Mesenchymal stem cell (in vitro differentiated cells and primary cell): Measurements from ENCODE around the gene ULBP1.
"Not testable (repeated sequence)": the region's sequence is repeated elsewhere in the genome, so short reads cannot be mapped to it uniquely, and the experiment has no call there.

Source experiments
- DNase-seq: peaks from one replicate; pipeline ENCODE4 v3.0.0-alpha.2; 2013
- H2AFZ ChIP-seq: one replicate; pipeline ENCODE4 v1.6.1; 2013; ENCODE audit warnings: low read depth, mild to moderate bottlenecking, control low read depth, inconsistent platforms, low read length, moderate library complexity
- H2AK5ac ChIP-seq: 2 replicates; pipeline ENCODE4 v1.6.1; 2013; ENCODE audit warnings: low read length, moderate library complexity, mild to moderate bottlenecking, inconsistent platforms; ENCODE audit not compliant: severe bottlenecking
- H2BK120ac ChIP-seq: one replicate; pipeline ENCODE4 v1.6.1; 2013; ENCODE audit warnings: low read depth, mild to moderate bottlenecking, inconsistent platforms, low read length, moderate library complexity
- H2BK12ac ChIP-seq, 2 experiments: one replicate each; pipeline ENCODE4 v1.6.1; 2013; ENCODE audit warnings: inconsistent platforms in 2 of 2, low read length in 2 of 2, mild to moderate bottlenecking in 2 of 2, moderate library complexity in 2 of 2, control low read depth in 1 of 2
- H2BK15ac ChIP-seq: one replicate; pipeline ENCODE4 v1.6.1; 2013; ENCODE audit warnings: mild to moderate bottlenecking, low read depth, inconsistent platforms; ENCODE audit not compliant: poor library complexity, severe bottlenecking
- H2BK5ac ChIP-seq: 2 replicates; pipeline ENCODE4 v1.6.1; 2013; ENCODE audit warnings: low read depth, mild to moderate bottlenecking, low read length, control low read depth, inconsistent platforms; ENCODE audit not compliant: poor library complexity, severe bottlenecking
- H3K14ac ChIP-seq, 2 experiments: one replicate each; pipeline ENCODE4 v1.6.1; 2013; ENCODE audit warnings: inconsistent platforms in 2 of 2, low read length in 2 of 2, control low read depth in 1 of 2, mild to moderate bottlenecking in 1 of 2, moderate library complexity in 1 of 2
- H3K18ac ChIP-seq, 2 experiments: one replicate each; pipeline ENCODE4 v1.6.1; 2013; ENCODE audit warnings: inconsistent platforms in 2 of 2, low read length in 2 of 2, control low read depth in 1 of 2, low read depth in 1 of 2, mild to moderate bottlenecking in 1 of 2
- H3K23ac ChIP-seq, 2 experiments: one replicate each; pipeline ENCODE4 v1.6.1; 2013; ENCODE audit warnings: inconsistent platforms in 2 of 2, low read length in 2 of 2, mild to moderate bottlenecking in 2 of 2, moderate library complexity in 2 of 2, control low read depth in 1 of 2
- H3K27ac ChIP-seq: 2 replicates; pipeline ENCODE4 v1.5.1; 2013; ENCODE audit warnings: mild to moderate bottlenecking, moderate library complexity, low read length, control low read depth, inconsistent platforms; ENCODE audit not compliant: poor library complexity, severe bottlenecking
- H3K27me3 ChIP-seq, 2 experiments: 2 replicates each; pipeline versions ENCODE4 v1.6.1 to v1.7.0; 2013; ENCODE audit warnings: low read length in 2 of 2, mild to moderate bottlenecking in 2 of 2, moderate library complexity in 2 of 2, control low read depth in 1 of 2, inconsistent platforms in 1 of 2; ENCODE audit not compliant: control insufficient read depth in 1 of 2, insufficient read depth in 1 of 2
- H3K36me3 ChIP-seq, 2 experiments: 2 replicates each; pipeline versions ENCODE4 v1.6.1 to v1.7.0; 2013; ENCODE audit warnings: low read length in 2 of 2, control low read depth in 1 of 2, inconsistent platforms in 1 of 2, low read depth in 1 of 2, mild to moderate bottlenecking in 1 of 2; ENCODE audit not compliant: insufficient read depth in 2 of 2, control insufficient read depth in 1 of 2
- H3K4ac ChIP-seq, 2 experiments: one replicate each; pipeline ENCODE4 v1.6.1; 2013; ENCODE audit warnings: inconsistent platforms in 2 of 2, low read length in 2 of 2, mild to moderate bottlenecking in 2 of 2, moderate library complexity in 2 of 2, control low read depth in 1 of 2, low read depth in 1 of 2
- H3K4me1 ChIP-seq: 2 replicates; pipeline ENCODE4 v1.6.1; 2013; ENCODE audit warnings: low read depth, low read length, control low read depth; ENCODE audit not compliant: control insufficient read depth, insufficient read depth
- H3K4me2 ChIP-seq: 2 replicates; pipeline ENCODE4 v1.6.1; 2013; ENCODE audit warnings: low read length, mild to moderate bottlenecking, inconsistent platforms; ENCODE audit not compliant: poor library complexity, severe bottlenecking
- H3K4me3 ChIP-seq, 2 experiments: 2 replicates each; pipeline versions ENCODE4 v1.5.1 to v1.7.0; 2013; ENCODE audit warnings: low read length in 2 of 2, mild to moderate bottlenecking in 2 of 2, control low read depth in 1 of 2, low read depth in 1 of 2; ENCODE audit not compliant: insufficient read depth in 1 of 2
- H3K79me1 ChIP-seq: replicated peaks from 2 replicates; pipeline ENCODE4 v1.6.1; 2013; ENCODE audit warnings: mild to moderate bottlenecking, control low read depth, low read length, inconsistent platforms; ENCODE audit not compliant: poor library complexity, severe bottlenecking
- H3K9ac ChIP-seq: 2 replicates; pipeline ENCODE4 v1.7.0; 2013; ENCODE audit warnings: mild to moderate bottlenecking, low read length, moderate library complexity
- H3K9me3 ChIP-seq: 2 replicates; pipeline ENCODE4 v1.7.0; 2013; ENCODE audit warnings: mild to moderate bottlenecking, low read length; ENCODE audit not compliant: control insufficient read depth
- H4K8ac ChIP-seq: one replicate; pipeline ENCODE4 v1.6.1; 2013; ENCODE audit warnings: inconsistent platforms, mild to moderate bottlenecking, low read length, moderate library complexity
- H4K91ac ChIP-seq: one replicate; pipeline ENCODE4 v1.6.1; 2013; ENCODE audit warnings: mild to moderate bottlenecking, low read length, inconsistent platforms
- WGBS: methylation state at CpG from one replicate; pipeline ENCODE4 v1.1.7; 2013; ENCODE audit warnings: mixed read lengths; 5-methylcytosine and 5-hydroxymethylcytosine counted together

The ULBP1 gene

DNA sequence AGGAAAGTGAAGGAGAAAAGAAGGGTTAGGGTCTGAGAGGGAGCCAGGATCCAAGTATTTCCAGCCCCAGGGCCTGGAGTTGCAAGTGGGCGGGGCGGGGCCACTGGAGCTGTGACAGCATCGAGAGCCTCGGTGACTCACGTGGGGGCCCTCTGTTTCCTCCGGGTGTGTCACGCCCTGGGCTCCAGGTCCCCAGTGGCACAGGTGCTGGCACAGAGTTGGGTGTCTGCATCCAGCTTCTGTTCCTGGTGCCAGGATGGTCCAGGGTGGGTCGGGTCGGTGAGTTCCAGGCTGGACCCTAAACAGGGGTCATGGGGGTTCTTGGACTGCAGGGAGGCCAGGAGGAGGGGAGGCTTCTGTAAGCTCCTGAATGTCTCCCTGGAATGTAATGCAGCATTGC is 44.8 kb downstream of the ULBP1 start:
- Histone ChIP-seq H3K79me1 (no peaks in the 10 kb centered on the region), H2AFZ (no peak overlapping the region), H3K9me3 (no peaks in the 10 kb centered on the region), H3K14ac (no peak overlapping the region), H3K23ac (no peak overlapping the region), H3K27me3 (peaks cover 40 to 78% of the 10 kb centered on the region in 2 experiments), H4K91ac (no peak overlapping the region), H3K4ac (no peak overlapping the region), H3K4me2 (no peak overlapping the region), H3K4me1 (peaks cover 9% of the 10 kb centered on the region), H2BK120ac (no peak overlapping the region), H3K36me3 (no peaks in the 10 kb centered on the region), H2AK5ac (no peak overlapping the region), H2BK12ac (no peak overlapping the region), H2BK5ac (no peak overlapping the region), H3K9ac (no peak overlapping the region), H4K8ac (no peak overlapping the region), H3K27ac (no peak overlapping the region), H3K4me3 (no peak overlapping the region), H3K18ac (no peak overlapping the region), H2BK15ac (no peak overlapping the region)
- 50% methylated on average over 9 of the region's 9 CpGs for WGBS
- DNase-seq = no peak

DNA sequence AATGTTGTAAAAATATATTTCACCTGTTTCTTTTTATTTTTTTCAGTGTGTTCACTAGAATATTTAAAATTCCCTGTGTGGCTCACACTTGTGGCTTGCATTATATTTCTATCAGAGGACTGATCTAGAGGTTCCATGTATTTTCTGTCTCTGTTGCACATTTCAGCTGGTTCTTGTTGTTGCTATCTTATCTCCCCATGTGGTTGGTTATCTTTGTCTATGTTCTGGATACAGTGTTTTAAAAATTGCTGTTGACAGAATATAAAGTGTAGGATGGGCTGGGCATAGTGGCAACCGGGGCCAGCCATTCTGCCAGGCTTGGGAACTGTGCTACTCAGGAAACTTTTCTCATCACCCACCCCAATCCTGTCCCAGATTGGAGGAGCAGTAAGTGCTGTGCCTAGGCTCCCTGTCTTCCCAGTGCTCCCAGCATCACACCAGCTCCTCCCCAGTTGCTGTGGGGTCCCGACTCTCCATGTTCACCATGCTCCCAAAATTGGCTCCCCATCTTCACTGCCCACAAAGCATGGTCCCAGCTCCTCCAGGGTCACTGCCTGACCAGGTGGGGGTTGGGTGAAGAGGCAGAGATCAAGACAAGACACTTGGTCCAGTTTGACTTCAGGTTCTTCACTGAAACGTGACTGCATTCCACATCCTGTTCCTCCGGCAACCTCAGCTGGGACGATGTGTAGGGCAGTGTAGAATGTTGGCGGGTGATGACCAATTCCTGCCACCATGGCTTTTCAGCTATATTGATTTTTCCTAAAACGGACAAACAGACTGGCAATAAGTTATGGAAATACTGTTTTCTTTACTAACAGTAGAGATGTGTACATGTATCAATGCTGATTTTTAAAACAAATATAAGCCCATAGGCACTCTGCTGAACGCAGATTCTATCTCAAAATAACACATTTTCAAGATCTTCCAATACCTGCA is 49.4 kb downstream of the ULBP1 start:
- not testable (repeated sequence) for H2BK15ac ChIP-seq, DNase-seq, H3K79me1 ChIP-seq, H4K91ac ChIP-seq, H3K9me3 ChIP-seq, H2BK12ac ChIP-seq, H3K9ac ChIP-seq, H3K36me3 ChIP-seq, H3K18ac ChIP-seq, H3K14ac ChIP-seq, H2BK120ac ChIP-seq, H3K4me2 ChIP-seq, H3K4me3 ChIP-seq, H2AK5ac ChIP-seq, H4K8ac ChIP-seq, H2AFZ ChIP-seq, H3K23ac ChIP-seq, H3K4me1 ChIP-seq, H3K27ac ChIP-seq, H2BK5ac ChIP-seq, H3K4ac ChIP-seq
- 61% methylated on average over 6 of the region's 8 CpGs for WGBS
- peaks cover 64 to 85% of the 10 kb centered on the region in 2 experiments for H3K27me3 ChIP-seq

DNA sequence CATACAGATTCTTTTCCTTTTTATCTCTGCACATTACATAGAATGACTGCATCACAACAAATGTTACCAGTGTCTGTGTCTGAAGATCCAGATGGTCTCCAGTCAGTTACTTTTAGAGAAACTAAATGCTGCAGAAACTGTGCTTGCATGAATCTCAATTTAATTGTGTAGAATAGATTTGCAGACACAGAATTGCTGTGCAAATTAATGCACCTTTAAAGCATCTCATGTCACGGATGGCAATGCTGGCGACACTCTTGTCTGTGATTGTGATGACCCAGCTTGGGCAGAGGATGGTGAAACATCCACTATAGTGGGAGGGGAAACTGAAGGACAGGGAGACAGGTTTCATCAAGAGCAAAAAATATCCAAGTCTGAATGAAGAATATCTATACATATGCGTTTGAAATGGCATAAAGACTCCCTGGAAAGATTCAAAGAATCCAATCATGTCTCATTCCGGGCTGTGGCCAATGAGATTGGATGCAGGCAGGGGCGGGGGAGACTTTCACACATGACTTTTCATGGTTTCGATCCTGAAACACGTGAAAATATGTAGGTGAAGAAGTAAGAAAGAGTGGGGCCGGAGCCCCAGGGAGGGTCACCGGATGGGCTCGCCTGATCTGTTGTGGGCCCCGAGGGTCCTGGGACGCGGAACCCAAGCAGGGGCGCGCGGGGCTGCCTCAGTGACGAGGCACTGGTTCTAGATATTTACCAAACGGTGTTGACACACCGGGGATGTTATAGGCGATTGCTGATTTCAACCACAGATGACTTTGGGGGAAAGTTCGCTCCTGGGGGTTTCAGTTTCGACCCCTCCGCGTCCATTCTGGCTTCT is 50.3 kb downstream of the ULBP1 start:
- not testable (repeated sequence) for H3K4me2 ChIP-seq, H3K4ac ChIP-seq, H2BK15ac ChIP-seq, H4K8ac ChIP-seq, H3K27ac ChIP-seq, DNase-seq, H2BK120ac ChIP-seq, H3K4me3 ChIP-seq, H3K36me3 ChIP-seq, H3K18ac ChIP-seq, H3K9me3 ChIP-seq, H3K14ac ChIP-seq, H3K9ac ChIP-seq, H3K23ac ChIP-seq, H2BK5ac ChIP-seq, H3K4me1 ChIP-seq, H2BK12ac ChIP-seq, H3K79me1 ChIP-seq, H2AK5ac ChIP-seq, H4K91ac ChIP-seq, H2AFZ ChIP-seq
- H3K27me3 ChIP-seq = peaks cover 62 to 85% of the 10 kb centered on the region in 2 experiments
- no CpG with 5 or more reads among the region's 24 CpGs for WGBS
